Gastrocnemius medialis (tissue), 4 donors: Measurements from ENCODE around the gene DDX3X.

Experiments
- POLR2A ChIP-seq, 2 donors: fragments of 450-650 bp; IDR thresholded peaks; one replicate each; pipeline ENCODE4 v1.6.1; 2017; ENCODE audit warnings: antibody characterized with exemption in 2 of 2, mild to moderate bottlenecking in 2 of 2, moderate library complexity in 2 of 2
- TF ChIP-seq, protein P1 (sequence below), 5 experiments: fragments of 450-650 bp in 3 of 5; fragments of 200-600 bp in 2 of 5; sonication (generic) in 2 of 5; IDR thresholded peaks in 4 of 5; conservative IDR thresholded peaks in 1 of 5; 1 replicate in 4 of 5; 2 replicates in 1 of 5; pipeline ENCODE4 v1.5.1; 2016 to 2019; ENCODE audit warnings: antibody characterized with exemption in 5 of 5, mild to moderate bottlenecking in 3 of 5, moderate library complexity in 3 of 5

GRCh38 chrX:41312786-41313185, 21.2 kb upstream of the DDX3X start:
- TF ChIP-seq, protein P1, sequence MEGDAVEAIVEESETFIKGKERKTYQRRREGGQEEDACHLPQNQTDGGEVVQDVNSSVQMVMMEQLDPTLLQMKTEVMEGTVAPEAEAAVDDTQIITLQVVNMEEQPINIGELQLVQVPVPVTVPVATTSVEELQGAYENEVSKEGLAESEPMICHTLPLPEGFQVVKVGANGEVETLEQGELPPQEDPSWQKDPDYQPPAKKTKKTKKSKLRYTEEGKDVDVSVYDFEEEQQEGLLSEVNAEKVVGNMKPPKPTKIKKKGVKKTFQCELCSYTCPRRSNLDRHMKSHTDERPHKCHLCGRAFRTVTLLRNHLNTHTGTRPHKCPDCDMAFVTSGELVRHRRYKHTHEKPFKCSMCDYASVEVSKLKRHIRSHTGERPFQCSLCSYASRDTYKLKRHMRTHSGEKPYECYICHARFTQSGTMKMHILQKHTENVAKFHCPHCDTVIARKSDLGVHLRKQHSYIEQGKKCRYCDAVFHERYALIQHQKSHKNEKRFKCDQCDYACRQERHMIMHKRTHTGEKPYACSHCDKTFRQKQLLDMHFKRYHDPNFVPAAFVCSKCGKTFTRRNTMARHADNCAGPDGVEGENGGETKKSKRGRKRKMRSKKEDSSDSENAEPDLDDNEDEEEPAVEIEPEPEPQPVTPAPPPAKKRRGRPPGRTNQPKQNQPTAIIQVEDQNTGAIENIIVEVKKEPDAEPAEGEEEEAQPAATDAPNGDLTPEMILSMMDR (IDR thresholded peaks at IDR 0.05 in 4 of 5, conservative IDR thresholded peaks at IDR 0.05 in 1 of 5): no peak
- TF ChIP-seq POLR2A (IDR thresholded peaks at IDR 0.05): no peak
